NCI-H1417 treated with DMSO at 0.1 percent for 48 hours (cell line): ENCODE measurements around the gene UBE2E2.

Experiments used
- DNase-seq: peaks from one replicate; lab custom pipeline; 2025; lab: John Stamatoyannopoulos, UW

UBE2E2 gene

DNA sequence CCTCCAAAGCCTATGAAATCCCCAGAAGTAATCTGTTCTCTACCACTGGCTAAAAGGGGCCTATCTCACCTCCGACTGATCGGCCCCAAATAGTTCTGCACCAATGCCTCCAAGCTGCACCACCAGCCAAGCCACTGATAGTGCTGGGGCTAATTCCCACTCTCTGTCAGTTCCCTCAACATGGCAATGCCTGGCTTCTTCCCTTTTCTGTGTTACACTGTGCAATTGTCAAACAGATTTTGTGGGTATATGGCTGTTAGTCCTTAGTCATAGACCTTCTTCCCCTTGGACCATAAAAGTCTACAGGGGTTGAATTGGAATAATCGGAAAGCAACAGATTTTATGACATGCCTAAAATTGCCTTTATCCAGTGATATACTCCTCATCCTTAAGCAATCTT lies 9.3 kb upstream of the UBE2E2 start:
- no peak for DNase-seq

GRCh38 chr3:23198801-23199200 lies 4.3 kb upstream of the UBE2E2 start:
- no peak for DNase-seq

GRCh38 chr3:23199649-23200048 lies 3.5 kb upstream of the UBE2E2 start:
- DNase-seq = no peak

DNA sequence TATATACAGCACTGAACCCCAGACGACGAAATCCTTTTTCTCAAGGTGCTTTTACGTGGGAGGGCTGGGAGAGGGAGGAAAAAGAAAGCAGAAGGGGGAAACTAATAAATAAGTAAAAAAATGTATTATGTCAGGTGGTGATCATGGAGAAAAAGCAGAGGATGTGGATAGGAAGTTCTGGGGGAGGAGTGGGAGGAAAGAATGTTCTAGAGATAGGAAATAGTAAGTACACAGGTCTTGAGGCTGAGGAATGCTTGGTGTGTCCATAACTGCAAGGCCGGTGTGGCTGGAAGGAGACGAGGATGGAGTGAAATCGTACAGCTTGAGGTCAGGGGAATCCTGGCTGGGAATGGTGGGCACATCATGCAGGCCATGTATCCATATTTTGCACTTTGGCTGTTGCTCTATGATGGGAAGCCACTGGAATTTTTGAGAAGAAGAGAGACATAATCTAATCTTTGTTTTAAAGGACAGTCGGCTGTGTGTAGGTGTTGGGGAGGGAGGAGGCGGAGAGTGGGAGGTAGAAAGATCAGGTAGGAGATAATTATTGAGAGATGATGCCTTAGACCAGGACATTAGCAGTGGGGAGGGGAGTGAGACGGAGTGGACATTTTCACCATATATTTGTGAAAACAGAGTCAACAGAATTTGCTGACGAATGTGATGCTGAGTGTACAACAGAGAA lies 1.8 kb upstream of the UBE2E2 start:
- DNase-seq = no peak

- no peak for DNase-seq
Measured at GRCh38 chr3:23202203-23202920, 765 bp upstream of the UBE2E2 start.

- no peak for DNase-seq
Measured at GRCh38 chr3:23203708-23204330, 692 bp downstream of the UBE2E2 start.

- no peak for DNase-seq
Measured at GRCh38 chr3:23206366-23206765, 3.2 kb downstream of the UBE2E2 start.

GRCh38 chr3:23209103-23209502 lies 6.0 kb downstream of the UBE2E2 start:
- no peak for DNase-seq

- DNase-seq = no peak
Measured at GRCh38 chr3:23209747-23210487, 6.8 kb downstream of the UBE2E2 start.

DNA sequence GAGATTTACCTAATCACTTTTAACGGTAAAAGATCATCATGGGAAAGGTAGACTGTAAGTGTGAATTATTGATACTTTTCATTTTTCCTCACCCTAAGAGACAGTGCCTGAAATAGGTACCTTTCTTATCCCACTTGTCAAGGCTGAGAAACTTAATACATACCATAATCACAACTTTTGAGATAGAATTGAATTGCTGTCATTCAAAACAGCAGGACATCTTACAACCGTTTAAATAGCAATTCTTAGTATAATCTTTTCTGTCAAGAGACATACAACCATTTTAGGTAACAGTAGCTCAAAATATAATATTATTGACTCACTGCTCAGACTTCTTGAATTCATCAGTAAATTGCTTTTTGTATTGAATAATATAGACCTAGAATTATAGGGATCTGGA lies 10.7 kb downstream of the UBE2E2 start:
- DNase-seq = no peak

- no peak for DNase-seq
Measured at GRCh38 chr3:23217872-23218554, 14.9 kb downstream of the UBE2E2 start.

DNA sequence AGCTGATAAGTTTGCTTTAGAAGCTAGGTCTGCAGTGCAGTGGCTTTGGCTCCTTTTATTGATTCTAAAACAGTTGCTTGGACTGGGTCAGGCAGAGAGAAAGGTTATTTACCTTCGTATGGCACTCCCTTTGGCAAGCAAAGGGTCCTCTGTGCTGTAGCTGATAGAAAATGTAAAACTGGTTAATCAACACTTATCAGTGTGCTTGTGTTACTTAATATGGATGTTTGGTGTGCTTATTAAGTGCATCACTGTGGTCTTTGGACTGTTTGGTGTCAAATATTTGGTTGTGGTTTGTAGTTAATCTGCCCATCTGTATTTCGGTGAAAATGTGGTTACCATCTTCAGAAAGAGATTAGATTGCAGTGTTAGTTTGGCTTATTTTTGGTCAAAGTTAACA lies 16.0 kb downstream of the UBE2E2 start:
- DNase-seq = no peak

GRCh38 chr3:23219552-23219951 lies 16.4 kb downstream of the UBE2E2 start:
- DNase-seq = no peak

- DNase-seq = no peak
Measured at GRCh38 chr3:23221136-23221535, 18.0 kb downstream of the UBE2E2 start.

- no peak for DNase-seq
Measured at GRCh38 chr3:23232016-23232415, 28.9 kb downstream of the UBE2E2 start.

GRCh38 chr3:23232854-23233253 lies 29.7 kb downstream of the UBE2E2 start:
- DNase-seq = no peak

DNA sequence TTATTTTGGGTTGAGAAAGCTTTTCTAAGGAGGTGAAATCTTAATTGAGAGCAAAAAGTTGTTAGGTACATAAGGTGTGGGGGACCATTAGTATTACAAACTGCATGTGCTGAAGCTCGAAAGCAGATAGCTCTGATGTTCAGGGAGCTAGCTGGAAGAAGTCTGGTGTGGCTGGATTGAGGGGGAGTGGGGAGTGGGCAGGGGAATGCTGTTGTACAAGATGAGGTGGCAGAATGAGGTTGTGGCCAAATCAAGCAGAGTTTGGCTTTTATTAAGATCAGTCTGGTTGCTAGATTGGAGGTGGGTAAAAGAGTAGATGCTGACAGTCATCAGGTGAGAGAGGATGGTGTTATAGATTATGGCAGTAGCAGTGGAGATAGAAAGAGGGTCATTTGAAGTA lies 32.1 kb downstream of the UBE2E2 start:
- no peak for DNase-seq

DNA sequence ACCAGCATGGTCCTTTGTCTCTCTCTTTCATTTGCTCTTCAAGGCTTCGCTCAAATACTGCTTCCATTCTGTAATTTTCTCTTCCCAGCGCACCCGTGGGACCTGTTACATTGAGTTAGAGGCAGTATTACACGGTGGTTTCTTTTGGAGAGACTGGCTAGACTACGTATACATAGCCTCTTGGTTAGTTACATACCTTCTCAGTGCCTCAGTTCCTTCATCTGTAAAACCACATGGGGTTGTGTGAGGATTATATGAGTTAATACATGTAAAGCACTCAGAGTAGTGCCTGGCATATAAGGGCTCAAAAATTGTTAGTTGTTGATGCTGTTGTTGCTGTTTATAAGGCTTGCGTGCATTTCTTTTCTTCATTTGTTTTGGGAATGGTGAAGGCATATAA lies 33.8 kb downstream of the UBE2E2 start:
- DNase-seq = no peak

- DNase-seq = no peak
Measured at GRCh38 chr3:23238156-23238555, 35.0 kb downstream of the UBE2E2 start.

GRCh38 chr3:23238578-23238977 lies 35.5 kb downstream of the UBE2E2 start:
- DNase-seq = no peak

- no peak for DNase-seq
Measured at GRCh38 chr3:23239211-23240068, 36.3 kb downstream of the UBE2E2 start.
